Lower lobe of right lung (tissue), 2 donors: ENCODE measurements around the gene KLHL20. TPM values are rescaled to one million over a fixed set of nuclear protein-coding genes. Genes with fewer than 3 reads are reported as not detected.
"Not testable (repeated sequence)": the region's sequence is repeated elsewhere in the genome, so short reads cannot be mapped to it uniquely, and the experiment has no call there.

Experiments
- ATAC-seq, 2 donors: fragments of 200-7000 bp; cut with Tn5 transposase; one replicate each; pipeline ENCODE4 v1.9.1; 2020 to 2022; ENCODE audit warnings: mild to moderate bottlenecking in 2 of 2, moderate library complexity in 2 of 2
- DNase-seq: peaks from one replicate; pipeline ENCODE4 v3.0.0-alpha.2; 2020
- H3K27ac ChIP-seq: fragments of 200-600 bp; one replicate; pipeline ENCODE4 v1.8.0; 2022
- H3K27me3 ChIP-seq: fragments of 200-600 bp; one replicate; pipeline ENCODE4 v1.8.0; 2022; ENCODE audit warnings: low read depth
- H3K36me3 ChIP-seq: fragments of 200-600 bp; one replicate; pipeline ENCODE4 v1.8.0; 2022; ENCODE audit warnings: mild to moderate bottlenecking
- H3K4me1 ChIP-seq: fragments of 200-600 bp; one replicate; pipeline ENCODE4 v1.8.0; 2022
- H3K4me3 ChIP-seq: fragments of 200-600 bp; one replicate; pipeline ENCODE4 v1.8.0; 2022; ENCODE audit warnings: mild to moderate bottlenecking
- H3K9me3 ChIP-seq: fragments of 200-600 bp; one replicate; pipeline ENCODE4 v1.8.0; 2022
- intact Hi-C: fragments of 100-400 bp; cut with DNase I; formaldehyde crosslinking; loops from one replicate; pipeline ENCODE4 v1.11.0; 2022
- total RNA-seq: library from RNA; stranded (reverse); fragmentation: NEBNext Ultra II Directional; extraction: Animal tissue kit (Norgen Biotek cat#: 25700); gene quantifications from one replicate; pipeline ENCODE4 v1.2.1, GENCODE V29; 2021
- TF ChIP-seq, protein P1 (sequence below): fragments of 200-600 bp; IDR thresholded peaks from one replicate; pipeline ENCODE4 v1.8.0; 2022; ENCODE audit warnings: antibody characterized with exemption, mild to moderate bottlenecking
- donor health status: DM: no; HTN: yes; CAD: no; lungs with severe emphysema.

The KLHL20 gene
- total RNA-seq, 1 donor from 2014 or later = 24.9 TPM

DNA sequence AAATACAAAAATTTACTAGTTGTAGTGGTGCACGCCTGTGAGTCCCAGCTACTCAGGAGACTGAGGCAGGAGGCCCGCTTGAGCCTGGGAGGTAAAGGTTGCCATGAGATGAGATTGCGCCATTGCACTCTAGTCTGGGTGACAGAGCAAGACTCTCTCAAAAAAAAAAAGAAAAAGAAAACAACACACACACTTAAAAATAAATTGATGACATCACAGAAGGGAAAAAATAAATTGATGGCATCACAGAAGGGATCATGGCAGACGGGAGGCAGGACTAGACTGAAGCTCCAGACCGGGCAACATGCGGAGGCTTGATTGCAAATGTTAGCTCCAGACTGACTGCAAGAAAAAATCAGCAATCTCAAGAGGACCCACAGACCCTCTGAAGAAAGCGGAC, 43.3 kb downstream of the KLHL20 start:
- H3K27ac ChIP-seq = no peak overlapping the region
- intact Hi-C loops = no loop called here
- no peak for ATAC-seq

DNA sequence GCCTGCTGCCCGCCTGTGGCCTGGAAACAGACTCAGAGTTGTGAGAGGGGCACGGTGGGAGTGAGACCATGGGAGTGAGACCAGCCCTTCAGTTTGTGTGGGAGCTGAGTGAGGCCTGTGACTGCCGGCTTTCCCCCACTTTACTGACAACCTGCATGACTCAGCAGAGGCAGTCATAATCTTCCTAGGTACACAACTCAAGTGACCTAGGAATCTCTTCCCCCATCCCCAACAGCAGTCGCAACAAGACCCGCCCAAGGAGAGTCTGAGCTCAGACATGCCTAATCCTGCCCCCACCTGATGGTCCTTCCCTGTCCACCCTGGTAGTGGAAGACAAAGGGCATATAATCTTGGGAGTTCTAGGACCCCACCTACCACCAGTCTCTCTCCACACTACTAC, 44.2 kb downstream of the KLHL20 start:
- H3K9me3 ChIP-seq = no peaks in the 10 kb centered on the region
- TF ChIP-seq, protein P1, sequence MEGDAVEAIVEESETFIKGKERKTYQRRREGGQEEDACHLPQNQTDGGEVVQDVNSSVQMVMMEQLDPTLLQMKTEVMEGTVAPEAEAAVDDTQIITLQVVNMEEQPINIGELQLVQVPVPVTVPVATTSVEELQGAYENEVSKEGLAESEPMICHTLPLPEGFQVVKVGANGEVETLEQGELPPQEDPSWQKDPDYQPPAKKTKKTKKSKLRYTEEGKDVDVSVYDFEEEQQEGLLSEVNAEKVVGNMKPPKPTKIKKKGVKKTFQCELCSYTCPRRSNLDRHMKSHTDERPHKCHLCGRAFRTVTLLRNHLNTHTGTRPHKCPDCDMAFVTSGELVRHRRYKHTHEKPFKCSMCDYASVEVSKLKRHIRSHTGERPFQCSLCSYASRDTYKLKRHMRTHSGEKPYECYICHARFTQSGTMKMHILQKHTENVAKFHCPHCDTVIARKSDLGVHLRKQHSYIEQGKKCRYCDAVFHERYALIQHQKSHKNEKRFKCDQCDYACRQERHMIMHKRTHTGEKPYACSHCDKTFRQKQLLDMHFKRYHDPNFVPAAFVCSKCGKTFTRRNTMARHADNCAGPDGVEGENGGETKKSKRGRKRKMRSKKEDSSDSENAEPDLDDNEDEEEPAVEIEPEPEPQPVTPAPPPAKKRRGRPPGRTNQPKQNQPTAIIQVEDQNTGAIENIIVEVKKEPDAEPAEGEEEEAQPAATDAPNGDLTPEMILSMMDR = no peak
- H3K27me3 ChIP-seq = no peaks in the 10 kb centered on the region
- DNase-seq = no peak
- peaks cover 59% of the 10 kb centered on the region for H3K36me3 ChIP-seq
- no peaks in the 10 kb centered on the region for H3K4me1 ChIP-seq
- no peak for ATAC-seq
- no peak overlapping the region for H3K27ac ChIP-seq
- no peak overlapping the region for H3K4me3 ChIP-seq
- intact Hi-C loops = no loop called here

More for the DNA sequence above, 43.3 kb downstream of the KLHL20 start:
- Histone ChIP-seq H3K4me3 (no peak overlapping the region), H3K9me3 (no peaks in the 10 kb centered on the region), H3K4me1 (no peaks in the 10 kb centered on the region), H3K27me3 (no peaks in the 10 kb centered on the region), H3K36me3 (peaks cover 68% of the 10 kb centered on the region)
- DNase-seq = no peak
- TF ChIP-seq, protein P1 = no peak

DNA sequence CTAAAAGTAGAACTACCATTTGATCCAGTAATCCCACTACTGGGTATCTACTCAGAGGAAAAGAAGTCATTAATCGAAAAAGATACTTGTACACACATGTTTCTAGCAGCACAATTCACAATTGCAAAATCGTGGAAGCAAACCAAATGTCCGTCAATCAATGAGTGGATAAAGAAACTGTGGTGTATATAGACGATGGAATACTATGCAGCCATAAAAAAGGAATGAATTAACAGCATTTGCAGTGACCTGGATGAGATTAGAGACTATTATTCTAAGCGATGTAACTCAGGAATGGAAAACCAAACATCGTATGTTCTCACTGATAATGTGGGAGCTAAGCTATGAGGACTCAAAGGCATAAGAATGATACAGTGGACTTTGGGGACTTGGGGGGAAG, 49.5 kb downstream of the KLHL20 start:
- H3K27me3 ChIP-seq, H3K9me3 ChIP-seq, H3K4me1 ChIP-seq, intact Hi-C loops, H3K27ac ChIP-seq, ATAC-seq, DNase-seq, H3K4me3 ChIP-seq: not testable (repeated sequence)
- peaks cover 43% of the 10 kb centered on the region for H3K36me3 ChIP-seq

DNA sequence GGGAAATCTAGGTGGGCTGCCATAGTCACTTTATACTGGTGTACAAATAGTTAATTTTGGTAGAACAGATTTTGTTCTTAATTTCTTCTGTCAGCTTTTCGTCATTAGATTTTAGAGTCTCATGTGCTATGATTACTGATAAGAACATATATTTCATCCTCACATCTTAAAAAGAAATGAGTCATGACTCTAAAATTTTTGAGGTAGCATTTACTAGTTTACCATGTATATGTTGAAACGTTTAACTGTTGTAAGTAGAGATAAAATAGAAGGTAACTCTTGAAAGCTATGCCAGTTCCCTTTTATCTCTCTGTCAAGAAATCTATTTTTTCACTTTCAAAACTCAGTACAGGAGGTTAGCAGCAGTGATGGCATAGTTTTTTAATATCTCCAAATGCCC, 53.4 kb downstream of the KLHL20 start:
- Histone ChIP-seq H3K27me3 (no peaks in the 10 kb centered on the region), H3K9me3 (no peaks in the 10 kb centered on the region), H3K27ac (no peak overlapping the region), H3K4me1 (no peaks in the 10 kb centered on the region), H3K4me3 (no peak overlapping the region), H3K36me3 (peaks cover 50% of the 10 kb centered on the region)
- TF ChIP-seq, protein P1 = no peak
- intact Hi-C loops = no loop called here
- ATAC-seq = no peak
- DNase-seq = no peak

DNA sequence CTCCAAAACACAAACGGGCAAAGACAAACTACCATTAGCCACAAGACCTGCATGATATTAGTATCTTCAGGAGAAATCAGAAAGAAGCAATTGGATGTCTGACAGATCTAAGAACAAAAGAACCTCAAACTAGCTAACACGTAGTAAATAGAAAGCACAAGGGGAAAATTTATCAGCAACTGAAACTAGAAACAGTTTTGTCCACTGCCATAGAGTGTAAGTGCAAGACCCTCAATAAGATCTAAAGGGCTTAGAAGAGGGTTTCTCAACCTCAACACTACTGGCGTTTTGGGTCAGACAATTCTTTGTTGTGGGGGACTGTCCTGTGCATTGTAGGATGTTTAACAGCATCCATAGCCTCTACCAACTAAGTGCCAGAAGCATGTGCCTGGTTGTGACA, 54.0 kb downstream of the KLHL20 start:
- no peak for ATAC-seq
- intact Hi-C loops = no loop called here

DNA sequence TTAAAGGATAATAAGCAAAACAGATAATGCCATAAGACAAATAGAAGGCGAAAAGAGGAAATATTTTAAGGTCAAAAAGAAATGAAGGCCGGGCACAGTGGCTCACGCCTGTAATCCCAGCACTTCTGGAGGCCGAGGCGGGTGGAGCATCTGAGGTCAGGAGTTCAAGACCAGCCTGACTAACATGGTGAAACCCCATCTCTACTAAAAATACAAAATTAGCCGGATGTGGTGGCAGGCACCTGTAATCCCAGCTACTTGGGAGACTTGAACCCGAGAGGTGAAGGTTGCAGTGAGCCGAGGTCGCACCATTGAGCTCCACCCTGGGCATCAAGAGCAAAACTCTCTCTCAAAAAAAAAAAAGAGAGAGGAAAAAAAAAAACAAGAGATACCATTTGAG, 55.5 kb downstream of the KLHL20 start:
- H3K9me3 ChIP-seq, DNase-seq, H3K27ac ChIP-seq, H3K4me1 ChIP-seq, intact Hi-C loops, H3K4me3 ChIP-seq, ATAC-seq, H3K27me3 ChIP-seq: not testable (repeated sequence)
- H3K36me3 ChIP-seq = peaks cover 63% of the 10 kb centered on the region

More for the DNA sequence above, 54.0 kb downstream of the KLHL20 start:
- Histone ChIP-seq H3K36me3 (peaks cover 50% of the 10 kb centered on the region), H3K9me3 (no peaks in the 10 kb centered on the region), H3K4me3 (no peak overlapping the region), H3K27ac (no peak overlapping the region), H3K4me1 (no peaks in the 10 kb centered on the region), H3K27me3 (no peaks in the 10 kb centered on the region)
- TF ChIP-seq, protein P1 = no peak
- no peak for DNase-seq

DNA sequence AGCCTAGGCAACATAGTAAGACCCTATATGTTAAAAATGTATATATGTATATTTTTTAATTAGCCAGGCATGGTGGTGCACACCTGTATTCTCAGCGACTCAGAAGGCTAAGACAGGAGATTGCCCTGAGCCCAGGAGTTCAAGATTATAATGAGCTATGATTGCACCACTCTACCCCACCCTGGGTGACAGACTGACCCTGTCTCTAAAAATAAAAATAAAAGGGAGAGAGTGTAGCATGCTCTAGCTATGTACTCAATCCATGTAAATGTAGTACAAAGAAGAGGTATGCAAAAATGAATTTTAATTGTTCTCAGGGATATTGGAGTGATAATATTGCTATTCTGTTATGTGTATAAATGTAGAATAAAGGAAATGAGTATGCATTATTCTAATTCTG, 56.8 kb downstream of the KLHL20 start:
- TF ChIP-seq, protein P1 = no peak
- ATAC-seq = no peak
- DNase-seq = no peak
- Histone ChIP-seq H3K27ac (no peak overlapping the region), H3K4me1 (no peaks in the 10 kb centered on the region), H3K36me3 (peaks cover 64% of the 10 kb centered on the region), H3K27me3 (no peaks in the 10 kb centered on the region), H3K9me3 (no peaks in the 10 kb centered on the region), H3K4me3 (no peak overlapping the region)
- intact Hi-C loops = no loop called here
